GM19452 (cell line): Measurements from ENCODE around the gene EP300.
"Not testable (repeated sequence)": the region's sequence is repeated elsewhere in the genome, so short reads cannot be mapped to it uniquely, and the experiment has no call there.

ENCODE experiments used
- ATAC-seq: cut with Tn5 transposase; IDR thresholded peaks from one replicate; pipeline ENCODE4 v1.9.1; 2021; ENCODE audit not compliant: unreplicated experiment

EP300 gene

DNA sequence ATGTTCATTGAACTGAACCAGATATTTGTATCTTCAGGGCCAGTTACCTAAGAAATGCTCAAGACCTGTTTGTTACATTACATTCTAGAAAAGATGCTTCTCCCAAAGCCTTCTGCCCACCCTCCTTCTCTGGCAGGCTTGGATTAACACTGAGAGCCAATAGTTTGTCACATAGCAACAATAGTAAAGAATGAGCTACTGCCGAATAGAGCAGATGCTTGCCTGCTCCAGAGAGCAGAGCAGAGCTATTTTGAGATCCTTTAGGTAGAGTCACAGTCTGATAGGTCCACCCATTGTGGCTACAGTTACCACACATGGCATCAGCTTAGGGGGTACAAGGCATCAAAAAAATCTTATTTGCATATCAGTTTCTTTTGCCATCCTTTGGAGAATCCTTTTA, 13.5 kb upstream of the EP300 start:
- no peak for ATAC-seq

DNA sequence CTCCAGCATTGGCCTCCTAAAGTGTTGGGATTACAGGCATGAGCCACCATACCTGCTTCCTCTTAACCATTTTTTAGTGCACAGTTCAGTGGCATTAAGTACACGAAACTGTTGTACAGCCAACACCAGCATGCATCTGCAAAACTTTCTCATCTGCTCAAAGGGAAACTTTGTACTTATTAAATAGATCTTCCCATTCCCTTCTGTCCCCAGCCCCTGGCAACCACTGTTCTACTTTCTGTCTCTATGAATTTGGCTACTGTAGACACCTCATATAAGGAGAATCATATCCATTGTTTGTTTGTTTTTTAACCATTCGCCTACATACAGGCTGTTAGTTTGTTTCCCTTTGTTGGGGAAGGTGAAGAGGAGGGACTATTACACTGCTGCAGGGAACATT, 6.5 kb upstream of the EP300 start:
- no peak for ATAC-seq

DNA sequence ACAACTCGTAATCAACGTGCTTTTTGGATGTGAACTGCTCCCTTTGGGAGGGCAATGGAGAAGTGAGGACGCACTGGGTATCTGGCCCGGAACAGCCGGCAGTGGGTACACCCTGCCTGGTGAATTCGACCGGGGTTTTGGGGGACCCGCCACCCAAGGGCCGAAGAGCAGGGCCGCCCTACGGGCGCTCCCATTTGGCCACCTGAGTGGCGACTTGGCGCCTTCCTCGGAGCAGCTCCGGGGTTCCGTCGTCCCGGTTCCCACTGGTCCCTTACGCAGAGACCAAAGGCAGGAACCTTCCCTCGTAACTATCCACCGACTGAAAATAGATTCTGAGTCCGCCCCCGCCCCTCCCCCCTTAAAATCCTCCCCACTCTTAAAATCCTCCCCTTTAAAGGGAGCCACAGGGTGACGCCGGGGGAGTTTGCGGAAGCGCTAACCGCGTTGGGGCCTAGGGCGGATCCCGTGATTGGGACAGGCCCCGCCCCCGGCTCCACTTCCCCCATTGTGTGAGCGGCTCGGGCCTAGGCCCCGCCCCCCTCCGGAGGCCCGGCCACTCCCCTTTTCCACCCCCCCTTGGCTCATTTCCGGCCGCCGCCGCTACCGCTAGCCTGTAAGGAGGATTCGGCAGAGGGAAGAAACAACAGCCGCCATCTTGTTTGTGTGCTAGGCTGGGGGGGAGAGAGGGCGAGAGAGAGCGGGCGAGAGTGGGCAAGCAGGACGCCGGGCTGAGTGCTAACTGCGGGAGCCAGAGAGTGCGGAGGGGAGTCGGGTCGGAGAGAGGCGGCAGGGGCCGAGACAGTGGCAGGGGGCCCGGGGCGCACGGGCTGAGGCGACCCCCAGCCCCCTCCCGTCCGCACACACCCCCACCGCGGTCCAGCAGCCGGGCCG, 1.0 kb upstream of the EP300 start:
- peak; percentile 68 for ATAC-seq

DNA sequence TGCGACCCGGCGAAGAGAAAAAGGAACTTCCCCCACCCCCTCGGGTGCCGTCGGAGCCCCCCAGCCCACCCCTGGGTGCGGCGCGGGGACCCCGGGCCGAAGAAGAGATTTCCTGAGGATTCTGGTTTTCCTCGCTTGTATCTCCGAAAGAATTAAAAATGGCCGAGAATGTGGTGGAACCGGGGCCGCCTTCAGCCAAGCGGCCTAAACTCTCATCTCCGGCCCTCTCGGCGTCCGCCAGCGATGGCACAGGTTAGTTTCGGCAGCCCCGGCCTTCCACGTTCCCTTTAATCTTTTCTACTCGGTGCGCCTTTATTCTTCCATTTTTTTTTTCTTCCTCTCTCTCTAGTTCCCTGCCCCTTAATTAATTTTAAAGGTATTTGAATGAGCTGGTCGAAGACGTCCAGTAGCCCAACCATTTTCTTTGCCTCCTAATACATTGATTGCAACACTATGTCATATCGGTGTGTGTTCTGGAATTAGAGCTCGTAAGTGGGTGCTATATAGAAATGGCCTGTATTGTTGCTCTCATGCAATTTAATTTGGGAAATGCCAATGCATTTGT, 537 bp downstream of the EP300 start:
- ATAC-seq: no peak

DNA sequence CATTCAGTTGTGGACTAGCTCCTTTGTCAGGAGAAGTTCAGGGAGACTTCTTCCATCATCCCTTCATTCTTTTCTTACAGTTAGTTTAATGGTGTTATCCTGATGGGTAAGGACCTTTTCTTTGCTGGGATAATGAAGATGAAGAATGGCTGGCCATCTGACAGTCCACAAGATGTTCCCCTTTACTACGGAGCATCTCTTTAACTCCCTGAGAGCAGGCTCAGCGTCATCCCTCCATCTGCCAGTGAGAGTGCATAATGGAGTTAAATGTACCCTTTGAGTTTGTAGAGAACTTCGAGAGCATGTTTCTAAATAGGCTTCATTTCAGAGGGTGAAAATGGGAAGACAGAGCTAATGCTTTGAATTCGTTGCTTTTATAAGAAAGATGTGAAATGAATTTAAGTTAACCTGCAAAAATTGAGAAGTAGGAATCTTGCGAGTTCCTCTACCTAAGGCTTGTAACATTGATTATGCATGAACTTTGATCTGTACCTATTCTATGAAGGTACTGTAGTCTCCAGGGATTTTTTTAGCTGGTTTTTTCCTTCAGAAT, 1.7 kb downstream of the EP300 start:
- no peak for ATAC-seq

DNA sequence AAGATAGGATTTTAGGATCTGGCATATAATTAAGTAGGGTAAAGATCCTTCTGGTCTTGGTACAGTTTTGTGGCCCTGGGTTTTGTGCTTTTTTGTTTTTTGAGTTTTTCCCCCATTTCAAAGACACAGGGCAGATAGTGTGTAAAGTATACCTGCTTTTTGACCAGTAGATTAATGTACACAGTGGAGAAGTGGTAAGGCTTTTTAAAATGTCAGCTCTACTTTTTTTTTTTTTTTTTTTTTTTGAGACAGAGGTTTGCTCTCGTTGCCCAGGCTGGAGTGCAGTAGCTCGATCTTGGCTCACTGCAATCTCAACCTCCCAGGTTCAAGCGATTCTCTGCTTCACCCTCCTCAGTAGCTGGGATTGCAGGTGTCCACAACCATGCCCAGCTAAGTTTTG, 4.0 kb downstream of the EP300 start:
- no peak for ATAC-seq

DNA sequence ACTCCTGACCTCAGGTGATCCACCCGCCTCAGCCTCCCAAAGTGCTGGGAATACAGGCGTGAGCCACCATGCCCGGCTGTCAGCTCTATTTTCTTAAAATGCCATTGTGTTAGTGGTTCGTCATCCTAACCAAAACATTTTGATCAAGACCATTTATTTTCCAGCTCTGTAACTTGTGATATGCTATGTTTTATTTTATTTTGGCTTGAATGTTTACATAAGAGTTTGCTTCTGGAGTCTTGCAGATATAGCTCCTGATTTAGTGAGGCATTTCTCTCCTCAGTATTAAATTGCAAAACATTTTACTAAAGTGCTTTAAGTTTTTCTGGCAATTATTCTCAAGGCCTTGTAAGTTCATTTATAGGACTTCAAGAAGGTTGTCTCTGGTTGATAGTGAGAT, 4.4 kb downstream of the EP300 start:
- no peak for ATAC-seq

DNA sequence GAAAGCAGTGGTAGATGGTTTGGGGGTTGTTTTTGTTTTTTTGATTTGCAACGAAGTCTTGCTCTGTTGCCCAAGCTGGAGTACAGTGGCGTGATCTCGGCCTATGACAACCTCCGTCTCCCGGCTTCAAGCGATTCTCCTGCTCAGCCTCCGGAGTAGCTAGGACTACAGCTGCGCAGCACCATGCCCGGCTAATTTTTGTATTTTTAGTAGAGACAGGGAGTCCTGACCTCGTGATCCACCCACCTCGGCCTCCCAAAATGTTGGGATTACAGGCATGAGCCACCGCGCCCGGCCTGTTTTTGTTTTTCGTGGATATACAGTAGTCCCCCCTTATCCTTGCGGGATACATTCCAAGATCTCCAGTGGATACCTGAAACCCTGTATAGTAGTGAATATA, 6.6 kb downstream of the EP300 start:
- ATAC-seq: no peak

DNA sequence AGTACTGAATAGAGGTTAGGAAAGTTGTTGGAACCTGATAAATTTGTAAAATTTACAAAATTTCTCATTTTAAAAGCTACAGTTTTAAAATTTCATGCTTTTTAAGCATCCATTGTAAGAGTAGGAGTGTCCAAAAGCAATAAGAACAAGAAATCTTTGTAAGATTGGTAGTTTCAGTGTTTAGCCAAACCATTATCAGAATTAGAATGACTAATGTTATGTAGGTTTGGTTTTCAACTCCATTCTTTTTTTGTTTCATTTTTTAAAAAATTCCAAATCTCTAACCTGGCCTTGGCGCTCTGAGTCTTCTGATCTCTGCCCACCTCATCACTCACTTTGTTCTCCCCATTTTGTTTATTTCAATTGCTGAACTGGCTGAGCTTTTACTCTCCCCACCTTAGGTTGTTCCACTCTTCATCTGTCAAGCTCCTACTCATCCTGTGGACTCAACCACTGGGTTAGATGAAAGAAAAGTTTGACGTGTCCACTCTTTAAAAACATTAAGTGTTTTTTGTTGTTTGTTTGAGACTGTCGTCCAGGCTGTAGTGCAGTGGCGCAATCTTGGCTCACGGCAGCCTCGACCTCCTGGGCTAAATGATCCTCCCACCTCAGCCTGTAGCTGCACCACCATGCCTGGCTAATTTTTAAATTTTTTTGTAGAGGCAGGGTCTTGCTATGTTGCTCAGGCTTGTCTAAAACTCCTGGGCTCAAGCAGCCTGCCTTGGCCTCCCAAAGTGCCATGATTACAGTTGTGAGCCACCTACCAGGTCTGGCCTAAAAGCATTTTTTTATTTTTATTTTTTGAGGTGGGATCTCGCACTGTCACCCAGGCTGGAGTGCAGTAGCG, 14.0 kb downstream of the EP300 start:
- ATAC-seq: no peak

DNA sequence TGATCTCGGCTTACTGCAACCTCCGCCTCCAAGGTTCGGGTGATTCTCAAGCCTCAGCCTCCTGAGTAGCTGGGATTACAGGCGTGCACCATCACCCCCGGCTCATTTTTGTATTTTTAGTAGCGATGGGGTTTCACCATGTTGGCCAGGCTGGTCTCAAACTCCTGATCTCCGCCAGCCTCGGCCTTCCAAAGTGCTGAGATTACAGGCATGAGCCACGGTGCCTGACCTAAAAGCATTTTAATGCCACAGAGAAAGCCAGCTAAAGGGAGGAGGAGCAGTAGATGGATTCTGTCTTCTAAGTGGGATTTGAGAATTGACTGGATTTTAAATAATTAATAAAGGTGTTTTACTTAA, 14.6 kb downstream of the EP300 start:
- not testable (repeated sequence) for ATAC-seq

DNA sequence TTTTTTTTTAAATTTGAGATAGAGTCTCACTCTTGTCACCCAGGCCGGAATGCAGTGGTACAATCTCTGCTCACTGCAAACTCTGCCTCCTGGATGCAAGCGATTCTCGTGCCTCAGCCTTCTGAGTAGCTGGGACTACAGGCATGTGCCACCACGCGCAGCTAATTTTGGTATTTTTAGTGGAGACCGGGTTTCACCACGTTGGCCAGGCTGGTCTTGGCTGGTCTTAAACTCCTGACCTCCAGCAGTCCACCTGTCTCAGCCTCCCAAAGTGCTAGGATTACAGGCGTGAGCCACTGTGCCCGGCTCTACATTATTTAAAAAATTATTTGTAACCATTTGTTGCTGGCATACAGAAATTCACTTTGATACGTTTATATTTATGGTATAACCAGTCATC, 18.6 kb downstream of the EP300 start:
- ATAC-seq: no peak

DNA sequence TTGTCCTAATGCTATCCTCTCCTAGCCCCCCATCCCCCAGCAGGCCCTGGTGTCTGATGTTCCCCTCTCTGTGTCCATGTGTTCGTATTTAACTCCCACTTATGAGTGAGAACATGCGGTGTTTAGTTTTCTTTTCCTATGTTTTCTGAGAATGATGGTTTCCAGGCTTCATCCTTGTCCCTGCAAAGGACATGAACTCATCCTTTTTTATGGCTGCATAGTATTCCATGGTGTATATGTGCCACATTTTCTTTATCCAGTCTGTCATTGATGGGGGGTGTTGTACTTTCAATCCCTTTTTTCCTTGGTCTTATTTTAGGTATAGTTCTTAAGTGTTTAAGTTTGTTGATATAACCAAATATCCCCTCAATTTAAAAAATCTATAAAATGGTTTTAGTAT, 23.9 kb downstream of the EP300 start:
- no peak for ATAC-seq

DNA sequence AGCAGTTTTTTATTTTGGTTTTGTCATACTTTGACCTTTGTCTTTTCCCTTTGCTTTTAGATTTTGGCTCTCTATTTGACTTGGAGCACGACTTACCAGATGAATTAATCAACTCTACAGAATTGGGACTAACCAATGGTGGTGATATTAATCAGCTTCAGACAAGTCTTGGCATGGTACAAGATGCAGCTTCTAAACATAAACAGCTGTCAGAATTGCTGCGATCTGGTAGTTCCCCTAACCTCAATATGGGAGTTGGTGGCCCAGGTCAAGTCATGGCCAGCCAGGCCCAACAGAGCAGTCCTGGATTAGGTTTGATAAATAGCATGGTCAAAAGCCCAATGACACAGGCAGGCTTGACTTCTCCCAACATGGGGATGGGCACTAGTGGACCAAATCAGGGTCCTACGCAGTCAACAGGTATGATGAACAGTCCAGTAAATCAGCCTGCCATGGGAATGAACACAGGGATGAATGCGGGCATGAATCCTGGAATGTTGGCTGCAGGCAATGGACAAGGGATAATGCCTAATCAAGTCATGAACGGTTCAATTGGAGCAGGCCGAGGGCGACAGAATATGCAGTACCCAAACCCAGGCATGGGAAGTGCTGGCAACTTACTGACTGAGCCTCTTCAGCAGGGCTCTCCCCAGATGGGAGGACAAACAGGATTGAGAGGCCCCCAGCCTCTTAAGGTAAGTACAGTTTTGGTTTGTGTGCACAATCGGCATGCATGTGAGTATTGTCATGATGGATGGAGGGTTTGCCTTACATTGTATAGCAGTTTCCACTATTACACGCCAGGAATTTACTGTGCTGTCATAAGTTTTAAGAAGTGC, 25.0 kb downstream of the EP300 start:
- no peak for ATAC-seq

DNA sequence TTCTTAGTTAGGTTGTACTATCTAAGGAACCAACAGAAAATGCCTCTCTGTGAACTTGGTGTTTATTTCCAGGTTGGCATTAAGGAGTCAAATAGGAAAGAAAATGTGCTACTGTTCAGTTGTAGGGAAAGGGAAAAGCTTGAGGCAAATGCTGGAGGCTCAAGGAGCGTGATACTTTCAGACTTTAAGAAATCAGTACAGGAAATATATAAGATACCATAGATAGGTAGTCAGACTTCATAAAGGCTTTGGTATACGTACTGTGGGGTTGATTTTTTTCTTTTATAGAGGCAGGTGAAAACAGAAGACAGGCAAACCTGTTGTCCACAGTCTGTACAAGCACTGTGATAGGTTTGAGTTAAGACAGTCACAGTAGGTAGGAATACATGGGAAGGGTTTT, 30.8 kb downstream of the EP300 start:
- no peak for ATAC-seq

DNA sequence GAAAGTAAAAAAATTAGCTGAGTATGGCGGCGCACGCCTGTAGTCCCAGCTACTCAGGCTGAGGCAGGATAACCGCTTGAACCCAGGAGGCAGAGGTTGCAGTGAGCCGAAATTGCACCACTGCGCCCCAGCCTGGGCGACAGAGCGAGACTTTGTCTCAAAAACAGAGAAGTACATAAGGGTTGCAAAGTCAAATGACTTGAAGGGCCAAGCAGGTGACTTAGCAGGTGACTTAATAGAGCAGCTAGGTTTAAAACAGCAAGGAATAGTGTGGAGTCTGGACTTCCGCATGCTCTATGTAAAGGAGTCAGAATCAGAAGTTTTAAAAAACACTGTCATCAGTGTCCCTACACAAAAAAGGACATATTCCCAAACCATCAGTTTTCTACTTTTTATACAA, 31.7 kb downstream of the EP300 start:
- no peak for ATAC-seq

DNA sequence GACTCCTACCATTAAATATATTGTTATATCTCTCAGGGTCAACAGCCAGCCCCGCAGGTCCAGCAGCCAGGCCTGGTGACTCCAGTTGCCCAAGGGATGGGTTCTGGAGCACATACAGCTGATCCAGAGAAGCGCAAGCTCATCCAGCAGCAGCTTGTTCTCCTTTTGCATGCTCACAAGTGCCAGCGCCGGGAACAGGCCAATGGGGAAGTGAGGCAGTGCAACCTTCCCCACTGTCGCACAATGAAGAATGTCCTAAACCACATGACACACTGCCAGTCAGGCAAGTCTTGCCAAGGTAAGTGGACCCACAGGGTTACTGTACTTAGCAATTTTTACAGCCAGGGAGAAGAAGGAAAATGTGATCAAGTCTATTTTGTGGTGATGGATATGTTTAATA, 35.1 kb downstream of the EP300 start:
- no peak for ATAC-seq

DNA sequence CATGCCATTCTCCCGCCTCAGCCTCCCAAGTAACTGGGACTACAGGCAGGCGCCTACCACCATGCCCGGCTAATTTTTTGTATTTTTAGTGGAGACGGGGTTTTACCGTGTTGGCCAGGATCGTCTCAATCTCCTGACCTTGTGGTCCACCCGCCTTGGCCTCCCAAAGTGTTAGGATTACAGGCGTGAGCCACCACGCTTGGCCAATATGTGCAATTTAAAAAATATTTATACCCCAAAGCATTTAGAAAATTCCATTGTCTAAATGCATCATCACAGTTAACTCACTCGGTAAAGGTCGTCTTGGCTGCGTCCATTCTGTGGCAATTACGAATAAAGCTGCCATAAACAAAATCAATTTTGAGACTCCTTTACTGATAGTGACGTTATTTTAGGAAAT, 36.2 kb downstream of the EP300 start:
- ATAC-seq: no peak

DNA sequence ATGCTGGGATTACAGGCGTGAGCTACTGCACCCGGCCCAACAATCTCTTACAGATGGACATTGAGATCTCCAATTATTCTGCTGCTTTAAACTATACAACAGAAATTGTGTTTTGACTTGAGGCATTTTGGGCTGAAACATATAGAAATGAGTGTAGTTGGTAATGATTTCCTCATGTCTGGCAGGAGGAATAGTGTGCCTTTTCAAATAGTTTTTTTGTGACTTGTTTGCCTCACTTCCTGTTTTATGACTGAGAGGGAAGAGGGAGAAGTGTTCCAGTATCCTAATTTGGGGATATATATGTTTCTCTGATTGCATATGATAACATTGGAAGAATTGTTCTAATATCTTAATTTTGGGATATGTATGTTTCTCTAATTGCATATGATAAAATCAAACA, 40.2 kb downstream of the EP300 start:
- no peak for ATAC-seq

DNA sequence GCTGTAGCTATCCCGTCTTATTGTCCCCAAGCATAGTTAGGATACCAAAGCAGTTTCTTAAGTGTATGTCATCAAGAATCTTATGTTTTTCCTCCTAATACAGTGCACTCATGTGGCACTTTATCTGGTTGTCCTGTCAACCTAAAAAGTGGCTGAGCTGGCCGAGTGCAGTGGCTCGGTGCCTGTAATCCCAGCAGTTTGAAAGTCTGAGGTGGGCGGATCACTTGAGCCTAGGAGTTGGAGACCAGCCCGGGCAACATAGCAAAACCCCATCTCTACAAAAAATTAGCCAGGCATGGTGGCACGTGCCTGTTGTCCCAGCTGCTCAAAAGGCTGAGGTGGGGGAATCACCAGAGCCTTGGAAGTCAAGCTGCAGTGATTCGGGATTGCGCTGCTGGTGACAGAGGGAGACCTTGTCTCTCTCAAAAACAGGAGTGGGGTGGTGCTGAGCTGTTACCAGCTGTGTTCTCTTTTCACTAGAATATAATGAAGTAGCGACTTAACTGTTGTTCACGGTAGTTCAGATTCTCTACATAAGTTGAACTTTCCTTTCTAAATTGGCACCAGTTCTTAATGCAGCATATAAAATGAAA, 48.1 kb downstream of the EP300 start:
- ATAC-seq: no peak

DNA sequence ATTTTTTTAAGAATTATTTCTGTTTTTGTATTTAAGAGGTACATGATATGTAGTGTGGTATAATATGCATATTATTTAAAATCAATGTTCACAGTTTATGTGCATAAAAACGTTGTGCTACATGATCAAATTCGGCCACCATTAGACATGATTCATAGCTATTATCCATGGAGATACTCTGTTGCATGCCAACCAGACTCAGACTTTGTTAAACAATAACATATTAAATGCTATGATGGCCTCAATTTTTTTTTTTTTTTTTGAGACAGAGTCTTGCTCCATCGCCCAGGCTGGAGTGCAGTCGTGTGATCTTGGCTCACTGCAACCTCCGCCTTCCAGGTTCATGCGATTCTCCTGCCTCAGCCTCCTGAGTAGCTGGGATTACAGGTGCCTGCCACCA, 53.5 kb downstream of the EP300 start:
- not testable (repeated sequence) for ATAC-seq
